B cell (primary cell): Measurements from ENCODE around the gene MGAT1.

Experiments used
- EZH2 ChIP-seq: IDR thresholded peaks from 2 replicates; pipeline ENCODE4 v1.6.1; 2012; ENCODE audit warnings: borderline replicate concordance, low read depth, mild to moderate bottlenecking, moderate library complexity, low read length; ENCODE audit not compliant: insufficient read depth, poor library complexity, severe bottlenecking
- TF ChIP-seq, protein P1 (sequence below): fragments of 200-600 bp; IDR thresholded peaks from one replicate; pipeline ENCODE4 v1.8.0; 2022; ENCODE audit warnings: antibody characterized with exemption, mild to moderate bottlenecking

DNA sequence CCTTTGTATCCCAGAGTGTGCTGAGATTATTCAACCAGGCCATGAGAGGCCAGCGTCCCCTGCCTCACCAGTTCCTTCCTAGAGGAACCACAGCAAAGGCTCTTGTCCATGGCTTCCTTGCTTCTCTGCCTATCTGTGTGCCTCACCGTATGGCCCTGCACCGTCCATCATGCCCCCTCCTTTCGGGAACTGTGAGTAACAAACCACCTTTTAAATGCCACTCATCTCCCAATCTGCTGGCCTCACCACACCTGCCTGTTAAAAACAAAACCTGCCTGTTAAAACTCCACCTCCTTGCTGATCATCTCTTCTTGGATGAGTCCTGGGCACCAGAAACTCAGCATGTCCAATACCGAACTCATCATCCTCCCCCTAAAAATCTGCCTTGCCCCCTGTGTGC is 58.4 kb downstream of the MGAT1 start:
- no peak for TF ChIP-seq EZH2
- TF ChIP-seq, protein P1, sequence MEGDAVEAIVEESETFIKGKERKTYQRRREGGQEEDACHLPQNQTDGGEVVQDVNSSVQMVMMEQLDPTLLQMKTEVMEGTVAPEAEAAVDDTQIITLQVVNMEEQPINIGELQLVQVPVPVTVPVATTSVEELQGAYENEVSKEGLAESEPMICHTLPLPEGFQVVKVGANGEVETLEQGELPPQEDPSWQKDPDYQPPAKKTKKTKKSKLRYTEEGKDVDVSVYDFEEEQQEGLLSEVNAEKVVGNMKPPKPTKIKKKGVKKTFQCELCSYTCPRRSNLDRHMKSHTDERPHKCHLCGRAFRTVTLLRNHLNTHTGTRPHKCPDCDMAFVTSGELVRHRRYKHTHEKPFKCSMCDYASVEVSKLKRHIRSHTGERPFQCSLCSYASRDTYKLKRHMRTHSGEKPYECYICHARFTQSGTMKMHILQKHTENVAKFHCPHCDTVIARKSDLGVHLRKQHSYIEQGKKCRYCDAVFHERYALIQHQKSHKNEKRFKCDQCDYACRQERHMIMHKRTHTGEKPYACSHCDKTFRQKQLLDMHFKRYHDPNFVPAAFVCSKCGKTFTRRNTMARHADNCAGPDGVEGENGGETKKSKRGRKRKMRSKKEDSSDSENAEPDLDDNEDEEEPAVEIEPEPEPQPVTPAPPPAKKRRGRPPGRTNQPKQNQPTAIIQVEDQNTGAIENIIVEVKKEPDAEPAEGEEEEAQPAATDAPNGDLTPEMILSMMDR: no peak
